DMS53 treated with DMSO at 0.1 percent for 48 hours (cell line): ENCODE measurements around the gene NR3C2.
A peak's percentile ranks its signal among the peaks of the same experiment; 100 is the strongest.

Experiments used
- DNase-seq: peaks from one replicate; lab custom pipeline; 2025; ENCODE audit not compliant: unreplicated experiment; lab: John Stamatoyannopoulos, UW

NR3C2 gene

GRCh38 chr4:148266921-148267320 is 175.3 kb downstream of the NR3C2 start:
- no peak for DNase-seq

GRCh38 chr4:148266240-148266639 is 176.0 kb downstream of the NR3C2 start:
- no peak for DNase-seq

GRCh38 chr4:148265627-148266026 is 176.6 kb downstream of the NR3C2 start:
- DNase-seq = peak; percentile 38

GRCh38 chr4:148263802-148264201 is 178.4 kb downstream of the NR3C2 start:
- no peak for DNase-seq

- no peak for DNase-seq
Measured at GRCh38 chr4:148263127-148263526, 179.1 kb downstream of the NR3C2 start.

GRCh38 chr4:148261848-148262247 is 180.4 kb downstream of the NR3C2 start:
- DNase-seq = no peak

- no peak for DNase-seq
Measured at GRCh38 chr4:148259841-148260240, 182.4 kb downstream of the NR3C2 start.

- no peak for DNase-seq
Measured at GRCh38 chr4:148258535-148258934, 183.7 kb downstream of the NR3C2 start.

GRCh38 chr4:148255344-148255720 is 186.9 kb downstream of the NR3C2 start:
- no peak for DNase-seq

GRCh38 chr4:148254621-148255343 is 187.4 kb downstream of the NR3C2 start:
- DNase-seq = no peak

- no peak for DNase-seq
Measured at GRCh38 chr4:148253768-148254167, 188.4 kb downstream of the NR3C2 start.

- no peak for DNase-seq
Measured at GRCh38 chr4:148248824-148249223, 193.4 kb downstream of the NR3C2 start.

- DNase-seq = no peak
Measured at GRCh38 chr4:148245015-148245414, 197.2 kb downstream of the NR3C2 start.

GRCh38 chr4:148243837-148244236 is 198.4 kb downstream of the NR3C2 start:
- DNase-seq = no peak

GRCh38 chr4:148240241-148240640 is 202.0 kb downstream of the NR3C2 start:
- no peak for DNase-seq

GRCh38 chr4:148239494-148239985 is 202.7 kb downstream of the NR3C2 start:
- DNase-seq = no peak

GRCh38 chr4:148238811-148239493 is 203.3 kb downstream of the NR3C2 start:
- DNase-seq = no peak

GRCh38 chr4:148238086-148238485 is 204.1 kb downstream of the NR3C2 start:
- no peak for DNase-seq

- no peak for DNase-seq
Measured at GRCh38 chr4:148235809-148236208, 206.4 kb downstream of the NR3C2 start.

- no peak for DNase-seq
Measured at GRCh38 chr4:148229798-148230197, 212.4 kb downstream of the NR3C2 start.

- DNase-seq = no peak
Measured at GRCh38 chr4:148229028-148229427, 213.2 kb downstream of the NR3C2 start.

- DNase-seq = no peak
Measured at GRCh38 chr4:148227147-148227546, 215.1 kb downstream of the NR3C2 start.
